ENCODE results near the gene TBCD.

Gene TBCD

DNA sequence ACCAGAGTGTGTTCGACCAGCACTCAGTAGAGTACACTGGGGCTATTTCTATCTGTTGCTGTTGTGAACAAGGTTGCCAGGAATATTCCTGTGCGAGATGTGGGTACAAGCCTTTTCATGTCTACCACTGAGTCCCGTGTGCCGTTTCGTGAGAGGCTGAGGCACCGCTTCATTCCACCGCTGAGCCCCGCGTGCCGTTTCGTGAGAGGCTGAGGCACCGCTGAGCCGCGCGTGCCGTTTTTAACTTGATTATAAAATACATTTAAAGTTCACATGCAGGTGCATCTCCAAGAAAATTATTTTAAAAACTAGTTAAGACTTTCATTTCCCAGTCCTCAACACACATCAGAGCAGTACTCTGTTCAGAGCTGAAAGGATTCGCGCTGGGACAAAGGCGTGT is 166.6 kb downstream of the TBCD start:
- DNase-seq (ENCODE audit: low spot score), result no peak
- H3K27ac ChIP-seq, result no peak overlapping the region
- TF ChIP-seq, protein P1, sequence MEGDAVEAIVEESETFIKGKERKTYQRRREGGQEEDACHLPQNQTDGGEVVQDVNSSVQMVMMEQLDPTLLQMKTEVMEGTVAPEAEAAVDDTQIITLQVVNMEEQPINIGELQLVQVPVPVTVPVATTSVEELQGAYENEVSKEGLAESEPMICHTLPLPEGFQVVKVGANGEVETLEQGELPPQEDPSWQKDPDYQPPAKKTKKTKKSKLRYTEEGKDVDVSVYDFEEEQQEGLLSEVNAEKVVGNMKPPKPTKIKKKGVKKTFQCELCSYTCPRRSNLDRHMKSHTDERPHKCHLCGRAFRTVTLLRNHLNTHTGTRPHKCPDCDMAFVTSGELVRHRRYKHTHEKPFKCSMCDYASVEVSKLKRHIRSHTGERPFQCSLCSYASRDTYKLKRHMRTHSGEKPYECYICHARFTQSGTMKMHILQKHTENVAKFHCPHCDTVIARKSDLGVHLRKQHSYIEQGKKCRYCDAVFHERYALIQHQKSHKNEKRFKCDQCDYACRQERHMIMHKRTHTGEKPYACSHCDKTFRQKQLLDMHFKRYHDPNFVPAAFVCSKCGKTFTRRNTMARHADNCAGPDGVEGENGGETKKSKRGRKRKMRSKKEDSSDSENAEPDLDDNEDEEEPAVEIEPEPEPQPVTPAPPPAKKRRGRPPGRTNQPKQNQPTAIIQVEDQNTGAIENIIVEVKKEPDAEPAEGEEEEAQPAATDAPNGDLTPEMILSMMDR (IDR thresholded peaks at IDR 0.05), result no peak

DNA sequence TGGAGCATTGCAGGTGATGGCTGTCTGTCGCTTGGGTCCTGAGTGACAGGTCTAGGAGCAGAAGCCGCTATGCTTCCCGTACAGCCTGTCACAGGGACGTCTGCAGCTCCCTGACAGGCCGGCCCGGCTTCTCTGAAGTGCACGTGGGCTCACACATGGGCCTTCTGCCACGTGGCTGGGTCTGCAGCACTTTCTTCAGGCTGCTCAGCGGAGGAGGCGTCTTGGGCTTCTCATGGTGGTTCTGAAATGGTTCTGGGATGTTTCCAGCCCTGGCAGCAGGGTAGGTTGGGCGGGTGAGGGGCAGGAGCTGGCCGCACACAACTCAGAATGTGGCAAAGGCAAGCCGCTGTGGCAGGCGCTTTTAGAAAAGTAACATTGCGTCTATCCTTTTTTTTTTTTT is 168.3 kb downstream of the TBCD start:
- Histone ChIP-seq H3K27ac (no peak overlapping the region), H3K4me3 (no peak overlapping the region)
- no peak for DNase-seq (ENCODE audit: low spot score)
- TF ChIP-seq, protein P1 (IDR thresholded peaks at IDR 0.05), result no peak

More for the DNA sequence above, 166.6 kb downstream of the TBCD start:
- no peak overlapping the region for H3K4me3 ChIP-seq

DNA sequence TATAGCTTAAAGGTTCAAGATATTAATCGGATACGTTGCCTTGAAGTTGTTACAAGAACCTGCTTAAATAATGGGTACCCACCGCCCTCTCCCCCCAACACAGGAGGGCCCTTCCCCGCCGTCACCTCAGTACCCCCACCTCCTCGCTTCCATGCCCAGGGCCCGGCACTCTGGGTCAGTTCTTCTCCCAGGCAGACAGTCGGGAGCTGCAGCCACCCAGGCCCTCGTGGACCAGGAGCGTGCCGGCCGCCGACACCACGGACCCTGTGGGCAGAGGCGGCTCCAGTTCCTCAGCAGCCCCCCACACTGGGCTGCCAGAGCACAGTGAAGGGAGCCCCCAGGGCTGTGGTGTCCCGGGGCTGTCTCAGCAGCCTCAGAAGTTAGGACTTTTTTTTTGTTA is 168.8 kb downstream of the TBCD start:
- TF ChIP-seq, protein P1 (IDR thresholded peaks at IDR 0.05), result no peak
- DNase-seq (ENCODE audit: low spot score), result no peak
- Histone ChIP-seq H3K27ac (no peak overlapping the region), H3K4me3 (no peak overlapping the region)

DNA sequence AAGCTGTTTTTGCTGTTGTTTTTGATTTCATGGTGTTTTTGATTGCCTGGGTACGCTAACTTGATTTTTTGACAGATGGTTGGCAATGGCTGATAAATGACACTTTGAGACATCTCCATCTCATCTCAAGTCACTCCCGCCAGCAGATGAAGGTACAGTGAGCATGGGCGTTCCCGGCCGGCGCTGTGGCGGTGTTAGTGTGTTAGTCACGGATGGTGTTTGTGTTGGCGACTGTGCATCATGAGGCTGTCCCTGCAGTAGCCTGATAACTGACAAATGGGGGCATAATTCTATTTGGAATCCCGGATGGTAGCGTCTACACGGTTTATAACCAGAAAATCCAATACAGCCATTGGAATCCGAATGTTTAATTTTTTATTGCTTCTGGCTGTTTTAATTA is 169.6 kb downstream of the TBCD start:
- no peak for DNase-seq (ENCODE audit: low spot score)
- TF ChIP-seq, protein P1 (IDR thresholded peaks at IDR 0.05), result no peak
- H3K27ac ChIP-seq, result no peak overlapping the region
- no peak overlapping the region for H3K4me3 ChIP-seq

DNA sequence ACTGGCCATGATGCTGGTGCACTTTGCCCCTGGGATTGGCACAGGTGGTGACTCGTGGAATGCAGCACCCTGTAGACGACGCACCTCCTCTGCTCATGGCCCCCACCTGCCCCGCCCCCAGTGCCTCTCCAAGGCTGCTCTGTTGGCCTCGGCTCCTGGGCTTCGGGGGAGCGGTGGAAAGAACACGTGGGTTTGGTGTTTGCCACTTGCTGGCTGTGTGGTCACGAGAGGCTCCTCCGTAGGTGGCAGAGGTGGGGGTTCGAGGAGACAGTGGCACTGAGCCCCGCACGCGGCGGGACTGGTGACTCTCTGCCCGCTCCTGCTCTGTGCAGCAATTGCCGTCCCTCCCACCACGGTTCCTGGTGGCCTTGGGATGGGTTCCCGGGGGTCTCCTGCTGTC is 170.8 kb downstream of the TBCD start:
- no peak overlapping the region for H3K4me3 ChIP-seq
- TF ChIP-seq, protein P1 (IDR thresholded peaks at IDR 0.05), result no peak
- no peak overlapping the region for H3K27ac ChIP-seq
- no peak for DNase-seq (ENCODE audit: low spot score)

DNA sequence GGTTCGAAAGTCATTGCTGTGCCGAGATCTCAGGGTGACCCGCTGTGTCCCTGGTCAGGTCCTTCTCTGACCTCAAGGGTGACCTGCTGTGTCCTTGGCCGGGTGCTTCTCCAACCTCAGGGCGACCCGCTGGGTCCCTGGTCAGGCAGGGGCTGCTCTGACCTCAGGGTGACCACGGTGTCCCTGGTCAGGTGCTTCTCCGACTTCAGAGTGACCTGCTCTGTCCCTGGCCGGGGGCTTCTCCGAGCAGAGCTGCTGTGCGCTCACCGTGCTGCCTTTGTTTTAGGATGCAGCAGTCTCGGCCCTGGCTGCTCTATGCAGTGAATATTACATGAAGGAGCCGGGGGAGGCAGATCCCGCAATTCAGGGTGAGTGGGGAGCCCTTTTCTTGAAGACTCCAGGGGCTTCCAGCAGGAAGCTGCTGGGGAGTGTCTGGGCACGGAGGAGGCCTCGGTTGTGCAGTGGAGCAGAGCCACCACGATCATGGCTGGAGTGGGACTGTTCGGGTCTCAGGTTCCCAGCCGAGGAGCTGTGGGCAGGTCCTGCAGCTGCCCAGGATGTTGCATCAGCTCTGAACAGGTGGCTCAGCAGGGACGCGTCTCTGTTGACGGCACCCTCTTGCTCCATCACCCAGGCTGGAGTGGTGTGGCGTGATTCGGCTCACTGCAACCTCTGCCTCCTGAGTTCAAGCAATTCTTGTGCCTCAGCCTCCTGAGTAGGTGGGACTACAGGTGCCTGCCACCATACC is 171.7 kb downstream of the TBCD start:
- no peak overlapping the region for H3K27ac ChIP-seq
- DNase-seq (ENCODE audit: low spot score), result no peak
- no peak overlapping the region for H3K4me3 ChIP-seq
- TF ChIP-seq, protein P1 (IDR thresholded peaks at IDR 0.05), result no peak

DNA sequence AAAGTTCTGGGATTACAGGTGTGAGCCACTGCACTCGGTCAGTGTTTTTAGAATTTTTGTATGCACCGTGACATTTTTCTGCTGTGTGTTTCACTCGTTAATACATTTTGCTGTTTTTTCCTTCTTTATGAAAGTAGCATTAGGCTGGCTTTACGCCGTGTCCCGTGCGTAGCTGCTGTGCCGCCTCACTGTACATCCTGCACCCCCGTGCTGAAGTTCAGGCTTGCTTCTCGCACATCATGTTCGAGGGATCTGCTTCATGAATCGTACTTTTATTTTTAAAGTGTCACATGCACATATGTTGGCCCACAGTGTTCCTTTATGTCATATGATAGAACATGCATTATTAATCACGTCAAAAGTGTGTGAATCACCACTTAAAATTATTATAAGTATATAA is 172.3 kb downstream of the TBCD start:
- TF ChIP-seq, protein P1 (IDR thresholded peaks at IDR 0.05), result no peak
- DNase-seq (ENCODE audit: low spot score), result no peak
- H3K4me3 ChIP-seq, result no peak overlapping the region
- H3K27ac ChIP-seq, result no peak overlapping the region
